Cerebellar nuclear complex (tissue), 1 donor: ENCODE data around the gene ABCB6.
"Not testable (repeated sequence)": the region's sequence is repeated elsewhere in the genome, so short reads cannot be mapped to it uniquely, and the experiment has no call there.

Source experiments
- DNase-seq, 2 experiments: peaks; one replicate each; lab custom pipeline; 2025; lab: John Stamatoyannopoulos, UW

ABCB6 gene

GRCh38 chr2:219213486-219214071, 5.2 kb downstream of the ABCB6 start:
- DNase-seq = no peak

GRCh38 chr2:219213026-219213415, 5.7 kb downstream of the ABCB6 start:
- DNase-seq = no peak

- no peak for DNase-seq
Measured at GRCh38 chr2:219210886-219211362, 7.8 kb downstream of the ABCB6 start.

- DNase-seq = no peak
Measured at GRCh38 chr2:219210196-219210885, 8.4 kb downstream of the ABCB6 start.

GRCh38 chr2:219209236-219210195, 9.2 kb downstream of the ABCB6 start:
- DNase-seq = no peak

- DNase-seq = no peak
Measured at GRCh38 chr2:219207884-219208740, 10.6 kb downstream of the ABCB6 start.

- no peak for DNase-seq
Measured at GRCh38 chr2:219207134-219207883, 11.4 kb downstream of the ABCB6 start.

GRCh38 chr2:219206328-219207133, 12.2 kb downstream of the ABCB6 start, which contains the start of gene ZFAND2B:
Gene ZFAND2B (plus strand): TSS chr2:219206782. CDS start chr2:219206988, 206 bp downstream.
- peak; percentile 71 to 85 for DNase-seq

- no peak for DNase-seq
Measured at GRCh38 chr2:219205981-219206327, 12.8 kb downstream of the ABCB6 start.

GRCh38 chr2:219205165-219205538, 13.6 kb downstream of the ABCB6 start:
- DNase-seq = no peak

- no peak for DNase-seq
Measured at GRCh38 chr2:219204425-219205164, 14.2 kb downstream of the ABCB6 start.

- DNase-seq = not testable (repeated sequence)
Measured at GRCh38 chr2:219201331-219201730, 17.4 kb downstream of the ABCB6 start.

GRCh38 chr2:219200502-219201326, 18.0 kb downstream of the ABCB6 start:
- DNase-seq = not testable (repeated sequence)

GRCh38 chr2:219199470-219200211, 19.1 kb downstream of the ABCB6 start:
- DNase-seq = no peak

- DNase-seq = no peak
Measured at GRCh38 chr2:219198974-219199373, 19.8 kb downstream of the ABCB6 start.

- no peak for DNase-seq
Measured at GRCh38 chr2:219197388-219197787, 21.4 kb downstream of the ABCB6 start.

- no peak for DNase-seq
Measured at GRCh38 chr2:219186754-219187456, 31.9 kb downstream of the ABCB6 start.
